DMS53 treated with DMSO at 0.1 percent for 48 hours (cell line): ENCODE measurements around the gene BICRAL.
"Not testable (repeated sequence)": the region's sequence is repeated elsewhere in the genome, so short reads cannot be mapped to it uniquely, and the experiment has no call there.

Source experiments
- DNase-seq: peaks from one replicate; lab custom pipeline; 2025; ENCODE audit not compliant: unreplicated experiment; lab: John Stamatoyannopoulos, UW

BICRAL gene

GRCh38 chr6:42762426-42762859 lies 19.4 kb upstream of the BICRAL start:
- DNase-seq, result no peak

- DNase-seq, result no peak
Measured at GRCh38 chr6:42762950-42763349, 18.9 kb upstream of the BICRAL start.

- DNase-seq, result no peak
Measured at GRCh38 chr6:42764911-42765648, 16.8 kb upstream of the BICRAL start.

- no peak for DNase-seq
Measured at GRCh38 chr6:42766163-42766670, 15.6 kb upstream of the BICRAL start.

GRCh38 chr6:42769051-42769450 lies 12.8 kb upstream of the BICRAL start:
- DNase-seq, result no peak

GRCh38 chr6:42769836-42770235 lies 12.0 kb upstream of the BICRAL start:
- DNase-seq, result no peak

- DNase-seq, result no peak
Measured at GRCh38 chr6:42771741-42772100, 10.1 kb upstream of the BICRAL start.

GRCh38 chr6:42774201-42774600 lies 7.7 kb upstream of the BICRAL start:
- DNase-seq, result no peak

- DNase-seq, result not testable (repeated sequence)
Measured at GRCh38 chr6:42774821-42775487, 6.9 kb upstream of the BICRAL start.

- no peak for DNase-seq
Measured at GRCh38 chr6:42777126-42777822, 4.6 kb upstream of the BICRAL start.

GRCh38 chr6:42778122-42778521 lies 3.7 kb upstream of the BICRAL start:
- DNase-seq, result no peak

- no peak for DNase-seq
Measured at GRCh38 chr6:42779521-42779920, 2.3 kb upstream of the BICRAL start.

- no peak for DNase-seq
Measured at GRCh38 chr6:42781546-42781795, 381 bp upstream of the BICRAL start.

- peak; percentile 61 for DNase-seq
Measured at GRCh38 chr6:42782689-42783176, 881 bp downstream of the BICRAL start.

- DNase-seq, result no peak
Measured at GRCh38 chr6:42783177-42783875, 1.5 kb downstream of the BICRAL start.

GRCh38 chr6:42783876-42784642 lies 2.2 kb downstream of the BICRAL start:
- peak; percentile 18 for DNase-seq

- DNase-seq, result no peak
Measured at GRCh38 chr6:42784717-42785498, 3.1 kb downstream of the BICRAL start.

- DNase-seq, result no peak
Measured at GRCh38 chr6:42786525-42786985, 4.7 kb downstream of the BICRAL start.

GRCh38 chr6:42787063-42787472 lies 5.2 kb downstream of the BICRAL start:
- DNase-seq, result no peak

GRCh38 chr6:42788671-42789070 lies 6.8 kb downstream of the BICRAL start:
- no peak for DNase-seq
